GM19372 (cell line): ENCODE measurements around the gene EID2B.

Source experiments
- ATAC-seq: cut with Tn5 transposase; IDR thresholded peaks from one replicate; pipeline ENCODE4 v1.9.1; 2021; ENCODE audit warnings: mild to moderate bottlenecking, low read depth, moderate library complexity; ENCODE audit not compliant: unreplicated experiment

The EID2B gene

DNA sequence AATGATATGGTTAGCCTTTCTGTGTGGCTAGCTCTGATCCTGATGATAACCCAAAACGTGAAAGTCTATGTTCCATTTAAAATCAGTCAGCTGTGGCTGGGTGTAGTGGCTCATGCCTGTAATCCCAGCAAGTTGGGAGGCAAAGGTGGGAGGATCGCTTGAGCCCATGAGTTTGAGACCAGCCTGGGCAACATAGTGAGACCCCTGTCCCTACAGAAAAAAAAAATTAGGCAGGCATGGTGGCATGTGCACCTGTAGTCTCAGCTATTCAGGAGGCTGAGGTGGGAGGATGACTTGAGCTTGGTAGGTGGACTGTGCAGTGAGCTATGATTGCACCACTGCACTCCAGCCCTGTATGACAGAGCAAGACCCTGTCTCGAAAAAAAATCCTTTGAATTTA, 1.1 kb upstream of the EID2B start:
- no peak for ATAC-seq

DNA sequence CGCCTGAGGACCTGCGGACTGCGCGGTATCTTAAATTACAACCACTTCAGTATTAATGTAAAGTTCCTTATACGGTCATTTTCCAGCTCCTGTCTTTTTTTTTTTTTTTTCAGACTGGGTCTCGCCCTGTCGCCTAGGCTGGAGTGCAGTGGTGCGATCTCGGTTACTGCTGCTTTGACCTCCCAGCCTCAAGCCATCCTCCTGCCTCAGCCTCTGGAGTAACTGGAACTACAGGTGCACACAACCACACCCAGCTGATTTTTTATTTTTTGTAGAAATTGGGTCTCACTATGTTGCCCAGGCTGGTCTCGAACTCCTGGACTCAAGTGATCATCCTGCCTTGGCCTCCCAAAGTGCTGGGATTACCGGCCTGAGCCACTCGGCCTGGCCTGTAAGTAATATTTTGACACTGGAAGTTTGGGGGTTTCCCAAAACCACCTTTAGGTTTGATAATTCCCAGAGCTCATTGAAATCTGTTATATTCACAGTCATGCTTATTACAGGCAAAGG, 406 bp upstream of the EID2B start:
- ATAC-seq, result no peak

DNA sequence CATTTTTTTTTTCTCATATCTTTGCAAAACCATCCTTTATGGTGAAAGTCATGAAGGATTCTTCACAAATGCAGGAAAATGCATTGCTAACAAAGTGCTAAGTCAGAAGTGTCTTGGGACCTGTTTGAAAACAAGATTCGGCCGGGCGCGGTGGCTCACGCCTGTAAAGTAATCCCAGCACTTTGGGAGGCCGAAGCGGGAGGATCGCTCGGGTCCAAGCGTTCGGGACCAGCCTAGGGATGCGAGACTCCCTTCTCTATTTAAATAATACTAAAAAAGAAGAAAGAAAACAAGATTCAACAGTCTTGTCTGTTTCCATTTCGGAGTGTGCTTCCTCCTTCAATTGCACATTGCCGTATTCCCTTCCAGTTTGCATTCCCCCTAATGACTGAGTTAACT, 819 bp downstream of the EID2B start:
- no peak for ATAC-seq

DNA sequence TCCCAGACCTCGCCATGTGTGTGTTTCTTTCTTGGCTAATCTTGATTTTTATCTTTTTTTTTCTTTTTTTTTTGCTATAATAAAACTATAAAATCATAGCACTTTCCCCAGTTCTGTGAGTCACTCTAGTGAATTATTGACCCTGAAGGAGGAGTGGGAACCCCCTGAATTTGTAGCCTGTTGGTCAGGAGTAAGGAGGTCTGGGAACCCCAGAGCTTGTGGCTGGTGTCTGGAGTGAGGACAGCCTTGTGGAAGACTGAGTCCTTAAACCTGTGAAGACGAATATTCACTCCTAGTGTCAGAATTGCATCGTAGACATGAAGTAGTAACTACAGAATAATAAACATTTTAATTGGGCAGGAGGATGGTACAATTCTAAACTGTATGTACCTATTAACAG, 7.4 kb downstream of the EID2B start:
- no peak for ATAC-seq

DNA sequence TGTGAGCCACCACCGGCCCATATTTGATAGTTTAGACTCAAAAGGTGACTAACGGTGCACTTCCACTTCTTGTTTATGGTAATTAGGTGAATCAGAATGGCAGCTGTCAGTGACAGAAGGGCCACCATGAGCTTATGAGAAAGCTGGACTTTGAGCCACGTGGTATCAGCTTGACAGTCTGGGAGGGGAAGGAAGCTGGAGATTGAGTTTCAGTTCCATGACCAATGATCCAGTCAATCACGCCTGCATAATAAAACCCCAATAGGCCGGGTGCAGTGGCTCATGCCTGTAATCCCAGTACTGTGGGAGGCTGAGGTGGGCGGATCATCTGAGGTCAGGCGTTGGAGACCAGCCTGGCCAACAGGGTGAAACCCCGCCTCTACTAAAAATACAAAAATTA, 8.2 kb downstream of the EID2B start:
- no peak for ATAC-seq

DNA sequence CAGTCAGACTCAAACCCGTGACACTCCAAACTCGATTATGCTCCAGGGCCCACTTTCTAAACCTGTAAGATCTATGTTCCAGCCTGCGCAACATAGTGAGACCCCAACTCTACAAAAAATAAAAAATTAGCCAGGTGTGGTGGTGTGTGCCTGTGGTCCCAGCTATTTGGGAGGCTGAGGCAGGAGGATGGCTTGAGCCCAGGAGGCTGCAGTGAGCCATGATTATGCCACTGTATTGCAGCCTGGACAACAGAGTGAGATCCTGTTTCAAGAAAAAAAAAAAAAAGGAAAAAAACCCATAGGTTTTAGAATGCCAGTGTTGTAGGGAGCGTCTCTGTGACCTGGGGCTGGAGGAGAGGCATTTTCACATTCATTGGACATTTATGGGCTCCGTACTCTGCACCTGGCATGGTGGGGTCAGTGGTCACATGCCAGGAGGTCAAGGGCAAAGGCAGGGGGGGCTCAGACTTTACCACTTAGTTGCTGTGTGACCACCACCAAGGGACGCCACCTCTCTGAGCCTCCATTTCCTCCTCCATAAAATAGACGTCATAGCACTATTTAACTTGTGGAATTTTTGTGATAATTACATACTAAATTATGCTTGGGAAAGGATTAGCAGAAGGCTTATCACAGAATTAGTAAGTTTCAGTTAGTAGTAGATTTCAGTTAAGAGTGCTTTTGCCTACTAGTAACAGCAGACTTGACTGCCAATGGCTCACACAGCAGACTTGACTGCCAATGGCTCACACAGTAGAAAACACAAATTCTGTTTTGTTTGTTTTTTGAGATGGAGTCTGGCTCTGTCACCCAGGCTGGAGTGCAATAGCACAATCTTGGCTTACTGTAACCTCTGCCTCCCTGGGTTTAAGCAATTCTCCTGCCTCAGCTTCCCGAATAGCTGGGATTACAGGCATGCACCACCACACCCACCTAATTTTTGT, 11.8 kb downstream of the EID2B start:
- ATAC-seq, result no peak

DNA sequence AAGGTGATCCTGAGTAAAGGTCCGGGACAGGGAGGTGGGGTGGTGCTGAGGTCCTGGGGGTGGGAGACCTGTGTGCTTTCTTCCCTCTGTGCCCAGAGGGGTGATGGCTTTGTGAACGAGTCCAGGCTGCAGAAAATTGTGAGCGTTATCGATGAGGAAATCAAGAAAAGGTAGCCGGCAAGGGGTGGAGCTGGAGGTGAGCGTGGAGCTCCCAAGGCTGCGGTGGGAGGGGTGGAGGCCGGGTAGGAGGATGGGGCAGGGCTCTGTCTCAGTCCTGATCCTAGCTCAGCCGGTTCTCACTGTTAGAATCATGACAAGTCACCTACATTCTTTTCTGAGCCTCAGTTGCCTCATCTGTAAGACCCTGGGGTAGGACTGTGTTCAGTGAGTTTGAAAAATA, 13.7 kb downstream of the EID2B start:
- no peak for ATAC-seq

DNA sequence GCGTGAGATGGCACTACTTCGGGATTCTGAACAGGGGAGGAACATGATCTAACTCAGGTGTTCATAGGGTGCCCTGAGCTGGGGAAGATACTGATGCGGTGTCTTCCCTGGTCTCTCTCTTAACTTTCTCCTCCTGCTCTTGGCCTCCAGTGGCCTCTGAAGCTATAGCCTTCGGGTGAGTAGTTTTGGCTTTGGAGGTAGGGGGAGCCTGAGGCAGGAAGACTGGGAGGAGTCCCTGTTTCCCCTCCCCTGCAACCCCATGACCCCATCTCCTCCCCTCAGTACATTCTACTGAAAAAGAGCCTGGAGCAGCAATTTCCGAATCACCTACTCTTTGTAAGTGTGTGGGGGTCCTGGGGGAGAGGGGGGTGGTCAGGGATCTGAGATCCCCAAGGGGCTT, 14.2 kb downstream of the EID2B start:
- no peak for ATAC-seq

DNA sequence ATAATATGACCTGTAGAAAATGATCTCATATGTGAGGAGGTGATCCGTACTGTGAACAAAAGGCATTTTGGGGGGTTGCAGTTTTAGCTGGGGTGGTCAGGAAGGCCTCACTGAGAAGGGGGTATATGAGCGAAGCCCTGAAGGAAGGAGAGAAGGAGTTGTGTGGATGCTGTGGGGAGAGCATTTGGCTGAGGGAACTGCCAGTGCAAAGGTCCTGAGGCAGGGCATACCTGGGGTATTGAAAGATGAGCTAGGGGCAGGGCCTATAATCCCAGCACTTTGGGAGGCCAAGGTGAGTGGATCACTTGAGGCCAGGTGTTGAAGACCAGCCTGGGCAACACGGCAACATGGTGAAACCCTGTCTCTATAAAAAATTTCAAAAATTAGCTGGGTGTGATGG, 15.2 kb downstream of the EID2B start:
- ATAC-seq, result no peak

DNA sequence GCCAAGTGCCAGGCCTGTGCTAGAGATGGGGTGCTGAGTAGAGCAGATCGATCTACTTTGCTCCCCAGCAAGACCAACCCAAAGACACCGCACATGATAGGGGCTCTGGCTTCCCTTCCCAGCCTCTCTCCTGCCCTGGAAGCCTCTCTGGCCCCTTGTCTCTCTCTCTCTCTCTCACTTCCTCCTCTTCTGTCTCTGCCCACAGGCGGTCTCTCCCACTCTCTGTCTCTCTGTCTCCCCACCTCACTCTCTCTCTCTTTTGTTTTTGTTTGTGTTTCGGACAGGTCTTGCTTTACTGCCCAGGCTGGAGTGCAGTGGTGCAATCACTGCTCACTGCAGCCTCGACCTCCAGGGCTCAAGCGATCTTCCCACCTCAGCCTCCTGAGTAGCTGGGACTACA, 16.4 kb downstream of the EID2B start:
- no peak for ATAC-seq

DNA sequence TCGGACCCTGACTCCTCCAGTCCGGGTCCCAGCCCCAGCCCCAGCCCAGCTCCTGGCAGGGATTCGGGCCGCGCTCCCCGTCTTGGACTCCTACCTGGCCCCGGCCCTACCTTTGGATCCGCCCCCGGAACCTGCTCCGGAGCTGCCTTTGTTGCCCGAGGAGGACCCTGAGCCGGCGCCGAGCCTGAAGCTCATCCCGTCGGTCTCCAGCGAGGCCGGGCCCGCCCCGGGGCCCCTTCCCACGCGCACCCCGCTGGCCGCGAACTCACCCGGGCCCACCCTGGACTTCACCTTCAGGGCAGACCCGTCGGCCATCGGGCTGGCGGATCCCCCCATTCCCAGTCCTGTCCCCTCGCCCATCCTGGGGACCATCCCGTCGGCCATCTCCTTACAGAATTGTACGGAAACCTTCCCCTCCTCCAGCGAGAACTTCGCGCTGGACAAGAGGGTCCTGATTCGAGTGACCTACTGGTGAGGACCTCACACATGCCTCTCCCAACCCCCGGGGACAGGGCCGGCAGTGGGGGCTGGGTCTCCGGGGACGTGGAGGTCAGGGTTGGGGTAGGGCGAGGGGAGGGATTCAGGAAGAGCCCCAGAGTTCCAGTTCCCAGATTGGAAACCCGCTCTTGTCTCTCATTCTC, 17.0 kb downstream of the EID2B start:
- ATAC-seq, result no peak

DNA sequence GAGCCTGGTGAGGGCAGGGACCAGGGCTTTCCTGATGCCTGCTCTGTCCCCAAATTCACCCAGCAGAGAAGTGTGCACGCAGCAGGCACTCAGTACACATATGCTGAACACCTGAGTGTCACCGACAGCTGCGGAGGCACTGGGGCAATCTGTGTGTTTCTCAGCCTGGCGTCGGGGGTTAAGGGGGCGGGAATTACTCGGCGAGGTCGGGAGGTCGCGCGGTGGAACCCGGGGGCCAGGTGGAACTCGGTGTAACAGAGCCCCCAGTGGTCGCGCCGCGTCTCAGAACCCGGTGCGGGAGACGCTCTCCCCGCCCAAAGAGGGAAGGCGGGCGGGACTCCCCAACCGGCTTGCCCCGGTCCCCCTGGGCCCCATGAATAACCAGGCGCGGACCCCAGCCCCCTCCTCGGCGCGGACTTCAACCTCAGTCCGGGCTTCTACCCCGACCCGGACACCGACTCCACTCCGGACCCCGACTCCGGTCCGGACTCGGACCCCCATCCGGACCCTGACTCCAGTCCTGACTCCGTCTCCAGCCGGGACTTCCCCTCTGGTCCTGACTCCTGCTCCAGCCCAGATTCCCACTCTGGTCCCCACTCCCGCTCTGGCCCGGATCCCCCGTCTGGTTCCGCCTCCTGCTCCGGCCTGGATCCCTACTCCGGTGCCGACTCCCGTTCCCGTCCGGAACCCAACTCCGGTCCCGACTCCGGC, 17.7 kb downstream of the EID2B start, which contains the start of gene SELENOV:
SELENOV (plus strand) TSS at position 300 of the 711 bp plus-strand sequence; CDS start at position 374, 74 bp downstream.
- ATAC-seq, result no peak

DNA sequence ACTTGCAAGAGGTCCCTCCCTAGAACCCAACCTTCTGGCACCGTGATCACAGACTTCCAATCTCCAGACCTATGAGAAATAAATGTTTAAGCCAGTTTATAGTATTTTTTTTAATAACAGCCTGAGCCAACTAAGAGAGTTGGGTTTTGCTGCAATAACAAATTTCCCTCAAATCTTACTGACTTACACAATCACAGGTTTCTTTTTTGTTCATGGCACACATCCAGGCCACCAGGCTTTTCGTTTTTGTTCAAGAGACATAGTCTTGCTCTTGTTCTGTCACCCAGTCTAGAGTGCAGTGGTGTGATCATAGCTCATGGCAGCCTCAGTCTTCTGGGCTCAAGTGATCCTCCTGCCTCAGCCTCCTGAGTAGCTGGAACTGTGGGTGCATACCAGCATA, 19.7 kb downstream of the EID2B start:
- ATAC-seq, result no peak

DNA sequence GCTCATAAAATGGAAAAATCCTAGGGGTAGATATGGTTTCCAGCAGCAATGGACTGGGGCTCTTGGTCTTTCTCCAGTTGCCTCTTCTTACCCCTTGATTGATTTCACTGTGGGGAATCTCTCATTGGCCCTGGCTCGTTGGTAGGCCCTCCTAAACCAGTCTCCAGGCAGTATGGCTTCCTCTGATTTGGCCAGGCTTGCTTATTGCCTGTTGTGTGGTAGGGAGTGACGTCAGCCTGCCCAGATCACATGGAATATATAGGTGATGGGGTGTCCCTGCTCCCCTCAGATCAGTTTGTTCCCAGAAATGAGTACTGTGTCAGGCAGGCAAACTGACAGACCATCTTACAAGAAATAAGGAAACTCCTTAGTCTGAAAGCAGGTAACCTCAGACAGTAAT, 23.4 kb downstream of the EID2B start:
- ATAC-seq, result no peak

DNA sequence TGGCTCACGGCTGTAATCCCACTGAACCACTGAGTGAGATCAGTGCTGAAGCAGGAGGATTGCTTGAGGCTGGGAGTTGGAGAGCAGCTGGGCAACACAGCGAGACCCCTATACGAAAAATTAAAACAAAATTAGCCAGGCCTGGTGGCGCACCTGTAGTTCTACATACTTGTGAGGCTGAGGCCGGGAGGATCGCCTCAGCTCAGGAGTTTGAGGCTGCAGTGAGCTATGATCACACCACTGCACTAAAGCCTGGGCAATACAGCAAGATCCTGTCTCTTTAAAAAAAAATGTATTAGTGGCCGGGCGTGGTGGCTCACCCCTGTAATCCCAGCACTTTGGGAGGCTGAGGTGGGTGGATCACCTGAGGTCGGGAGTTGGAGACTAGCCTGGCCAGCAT, 24.0 kb downstream of the EID2B start:
- no peak for ATAC-seq

DNA sequence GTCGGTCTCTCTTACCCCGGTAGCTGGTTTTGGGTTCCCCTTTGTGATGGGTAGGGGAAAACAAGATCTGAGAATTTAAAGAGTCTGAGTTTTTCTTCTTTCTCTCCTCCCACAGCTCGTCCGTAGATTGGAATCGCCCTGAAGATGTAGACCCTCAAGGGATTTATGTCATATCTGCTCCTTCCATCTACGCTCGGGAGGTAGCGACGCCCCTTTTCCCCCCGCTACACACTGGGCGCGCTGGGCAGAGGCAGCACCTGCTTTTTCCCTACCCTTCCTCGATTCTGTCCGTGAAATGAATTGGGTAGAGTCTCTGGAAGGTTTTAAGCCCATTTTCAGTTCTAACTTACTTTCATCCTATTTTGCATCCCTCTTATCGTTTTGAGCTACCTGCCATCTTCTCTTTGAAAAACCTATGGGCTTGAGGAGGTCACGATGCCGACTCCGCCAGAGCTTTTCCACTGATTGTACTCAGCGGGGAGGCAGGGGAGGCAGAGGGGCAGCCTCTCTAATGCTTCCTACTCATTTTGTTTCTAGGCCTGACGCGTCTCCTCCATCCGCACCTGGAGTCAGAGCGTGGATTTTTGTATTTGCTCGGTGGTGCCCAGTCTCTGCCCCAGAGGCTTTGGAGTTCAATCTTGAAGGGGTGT, 24.8 kb downstream of the EID2B start:
- no peak for ATAC-seq

DNA sequence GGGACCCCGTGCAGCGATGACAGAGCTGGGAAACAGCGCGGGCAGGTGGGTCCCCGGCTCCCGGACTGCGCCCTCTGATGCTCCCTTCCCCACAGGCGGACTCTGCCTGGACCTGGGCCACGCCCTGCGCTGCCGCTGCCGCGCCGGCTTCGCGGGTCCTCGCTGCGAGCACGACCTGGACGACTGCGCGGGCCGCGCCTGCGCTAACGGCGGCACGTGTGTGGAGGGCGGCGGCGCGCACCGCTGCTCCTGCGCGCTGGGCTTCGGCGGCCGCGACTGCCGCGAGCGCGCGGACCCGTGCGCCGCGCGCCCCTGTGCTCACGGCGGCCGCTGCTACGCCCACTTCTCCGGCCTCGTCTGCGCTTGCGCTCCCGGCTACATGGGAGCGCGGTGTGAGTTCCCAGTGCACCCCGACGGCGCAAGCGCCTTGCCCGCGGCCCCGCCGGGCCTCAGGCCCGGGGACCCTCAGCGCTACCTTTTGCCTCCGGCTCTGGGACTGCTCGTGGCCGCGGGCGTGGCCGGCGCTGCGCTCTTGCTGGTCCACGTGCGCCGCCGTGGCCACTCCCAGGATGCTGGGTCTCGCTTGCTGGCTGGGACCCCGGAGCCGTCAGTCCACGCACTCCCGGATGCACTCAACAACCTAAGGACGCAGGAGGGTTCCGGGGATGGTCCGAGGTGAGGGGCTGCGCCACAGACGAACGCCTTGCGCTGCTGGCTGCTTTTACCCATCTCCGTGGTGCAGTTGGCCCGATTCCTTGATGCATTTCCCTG, 25.5 kb downstream of the EID2B start:
- no peak for ATAC-seq

DNA sequence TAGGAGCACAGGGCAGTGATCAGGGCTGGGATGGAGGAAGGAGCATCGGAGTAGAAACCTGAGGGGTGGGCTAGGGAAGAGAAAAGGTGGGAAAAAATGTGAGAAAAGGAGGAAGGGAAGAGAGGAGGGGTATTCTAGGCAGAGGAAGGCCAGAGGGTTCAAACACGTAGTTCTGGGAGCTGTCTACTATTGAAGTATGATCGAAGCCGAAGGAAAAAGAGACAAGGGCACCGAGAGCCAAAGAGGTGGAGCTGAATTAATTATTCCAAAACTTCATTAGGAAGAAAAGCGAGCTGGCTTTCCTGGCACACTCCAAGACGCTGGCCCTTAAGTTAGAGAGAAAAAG, 26.1 kb downstream of the EID2B start:
- no peak for ATAC-seq

DNA sequence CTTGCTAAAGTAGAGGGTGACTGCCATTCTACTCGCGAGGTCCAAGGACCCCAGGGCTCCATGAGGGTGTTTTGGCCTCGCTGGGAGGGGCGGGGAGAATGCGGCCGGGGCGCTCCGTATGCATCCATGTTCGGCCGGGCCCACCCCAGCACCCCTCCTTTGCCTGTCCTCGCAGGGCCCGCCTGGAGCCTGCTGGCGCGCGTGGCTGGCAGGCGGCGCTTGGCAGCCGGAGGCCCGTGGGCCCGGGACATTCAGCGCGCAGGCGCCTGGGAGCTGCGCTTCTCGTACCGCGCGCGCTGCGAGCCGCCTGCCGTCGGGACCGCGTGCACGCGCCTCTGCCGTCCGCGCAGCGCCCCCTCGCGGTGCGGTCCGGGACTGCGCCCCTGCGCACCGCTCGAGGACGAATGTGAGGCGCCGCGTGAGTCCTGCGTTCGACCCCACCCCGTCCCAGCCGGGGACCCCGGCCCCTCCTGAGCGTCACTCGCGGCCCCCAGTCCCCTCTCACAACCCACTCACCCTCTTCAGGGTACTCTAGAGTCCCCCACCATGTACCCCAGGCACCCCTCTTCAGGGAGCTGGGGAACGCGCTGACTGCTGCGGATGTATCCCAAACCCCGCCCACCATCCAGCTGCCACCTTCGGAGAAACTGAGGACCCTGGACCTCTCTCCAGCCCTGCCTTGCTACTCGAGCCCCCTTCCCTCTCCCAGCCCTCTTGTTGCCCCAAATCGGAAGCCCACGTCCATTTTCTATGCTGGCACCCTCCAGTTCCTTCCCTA, 29.8 kb downstream of the EID2B start:
- no peak for ATAC-seq
